Panc1 (cell line): ENCODE data around the gene PKP4. TPM values are rescaled to one million over a fixed set of nuclear protein-coding genes. Genes with fewer than 3 reads are reported as not detected.

ENCODE experiments used
- ATAC-seq: fragments of 200-7000 bp; cut with Tn5 transposase; 2 replicates; pipeline ENCODE4 v1.9.1; 2020; ENCODE audit warnings: mild to moderate bottlenecking, moderate library complexity
- BruUV-seq: library from RNA; stranded (reverse); fragments of 400-500 nt; replicated peaks from 2 replicates; lab custom pipeline; 2021; lab: Mats Ljungman, UMichigan
- CTCF ChIA-PET: fragments of 300-600 bp; sonication (Branson Sonifier 250); formaldehyde crosslinking; loops from one replicate; lab custom pipeline; 2022; ENCODE audit warnings: antibody characterized with exemption; lab: Charles Lee
- POLR2A ChIA-PET: fragments of 300-600 bp; sonication (Branson Sonifier 250); formaldehyde crosslinking; loops from one replicate; lab custom pipeline; 2022; ENCODE audit warnings: antibody characterized with exemption; lab: Charles Lee
- DNase-seq: peaks from one replicate; pipeline ENCODE4 v3.0.0-alpha.2; 2010; ENCODE audit warnings: low read depth, low spot score
- H3K27ac ChIP-seq: 2 replicates; pipeline ENCODE4 v1.5.1; 2011; ENCODE audit warnings: mild to moderate bottlenecking, low read length, inconsistent platforms
- H3K27me3 ChIP-seq: fragments of 200-500 bp; sonication (Bioruptor generic); 2 replicates; pipeline ENCODE4 v1.6.0; 2014; ENCODE audit warnings: low read length, inconsistent platforms; ENCODE audit not compliant: control insufficient read depth, insufficient read depth
- H3K36me3 ChIP-seq: fragments of 200-500 bp; sonication (Bioruptor generic); 2 replicates; pipeline ENCODE4 v1.5.1; 2014; ENCODE audit warnings: inconsistent platforms, mild to moderate bottlenecking, low read length, moderate library complexity; ENCODE audit not compliant: control insufficient read depth, insufficient read depth
- H3K4me1 ChIP-seq: 2 replicates; pipeline ENCODE4 v1.5.1; 2011; ENCODE audit warnings: inconsistent platforms, mild to moderate bottlenecking, low read length, moderate library complexity; ENCODE audit not compliant: control insufficient read depth, insufficient read depth
- H3K4me3 ChIP-seq, 2 experiments: 2 replicates each; pipeline ENCODE4 v1.5.1; 2011 to 2012; ENCODE audit warnings: low read depth in 2 of 2, low read length in 2 of 2, mild to moderate bottlenecking in 2 of 2, inconsistent platforms in 1 of 2, moderate library complexity in 1 of 2
- H3K9me3 ChIP-seq: fragments of 200-500 bp; sonication (Bioruptor generic); 2 replicates; pipeline ENCODE4 v1.5.1; 2014; ENCODE audit warnings: low read depth, mild to moderate bottlenecking, inconsistent platforms, low read length, moderate library complexity; ENCODE audit not compliant: control insufficient read depth, insufficient read depth
- POLR2AphosphoS5 ChIP-seq: IDR thresholded peaks from 2 replicates; pipeline ENCODE4 v1.6.1; 2012; ENCODE audit warnings: mild to moderate bottlenecking, low read depth, low read length, moderate library complexity
- SIN3A ChIP-seq: IDR thresholded peaks from 2 replicates; pipeline ENCODE4 v1.6.1; 2012; ENCODE audit warnings: low read depth, mild to moderate bottlenecking, low read length, moderate library complexity, borderline replicate concordance; ENCODE audit not compliant: insufficient read depth
- TCF7L2 ChIP-seq: IDR thresholded peaks from 2 replicates; pipeline ENCODE4 v1.6.1; 2011; ENCODE audit warnings: mild to moderate bottlenecking, low read depth, low read length, inconsistent platforms
- in situ Hi-C: cut with HindIII; loops from 2 replicates; pipeline ENCODE4 v1.10.0; 2016; ENCODE audit warnings: low sequenced_read_pairs, low pct_unique_long_range_greater_than_20kb
- intact Hi-C: fragments of 100-400 bp; cut with micrococcal nuclease; formaldehyde crosslinking; loops from one replicate; pipeline ENCODE4 v1.10.0; 2022; ENCODE audit not compliant: unreplicated experiment
- total RNA-seq: library from RNA; stranded (reverse); gene quantifications from one replicate; pipeline ENCODE4 v1.2.1, GENCODE V29; 2021; ENCODE audit not compliant: unreplicated experiment
- TF ChIP-seq, protein P1 (sequence below), 2 experiments: IDR thresholded peaks; 2 replicates each; pipeline ENCODE4 v1.6.1; 2011 to 2012; ENCODE audit warnings: low read depth in 2 of 2, control low read depth in 1 of 2, low read length in 1 of 2, mild to moderate bottlenecking in 1 of 2, moderate library complexity in 1 of 2; ENCODE audit not compliant: insufficient read depth in 1 of 2
- TF ChIP-seq, protein P2 (sequence below): fragments of 450-650 bp; IDR thresholded peaks from 2 replicates; pipeline ENCODE4 v1.5.1; 2017; ENCODE audit warnings: mild to moderate bottlenecking

Gene PKP4
- total RNA-seq, 1 experiment from 2014 or later, result 81.7 TPM

DNA sequence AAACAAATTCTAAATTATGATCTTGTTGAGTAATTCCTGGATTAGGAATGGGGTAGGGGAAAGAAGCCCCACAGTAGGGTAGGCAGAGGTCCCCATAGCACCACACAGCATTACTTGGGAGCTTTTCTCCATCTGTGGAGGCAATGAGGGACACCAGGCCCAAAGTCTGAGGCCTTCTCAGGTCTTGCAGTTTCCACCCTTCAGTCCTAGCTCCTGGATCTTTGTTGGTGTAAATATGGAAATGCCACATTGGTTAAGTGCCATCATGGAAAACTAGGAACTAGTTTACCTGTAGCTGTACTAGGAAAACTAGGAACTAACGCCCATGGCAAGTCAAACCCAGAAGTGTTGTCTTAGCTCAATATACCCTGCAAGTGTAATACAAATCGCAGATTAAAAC lies 225.1 kb downstream of the PKP4 start:
- no TSS peak for BruUV-seq
- intact Hi-C loops, result no loop called here
- Histone ChIP-seq H3K9me3 (no peaks in the 10 kb centered on the region), H3K36me3 (no peaks in the 10 kb centered on the region; the same call in none of the 2 replicates), H3K27ac (no peak overlapping the region), H3K27me3 (no peaks in the 10 kb centered on the region), H3K4me3 (no peak overlapping the region), H3K4me1 (no peaks in the 10 kb centered on the region)
- no peak for TF ChIP-seq SIN3A
- no peak for TF ChIP-seq TCF7L2
- TF ChIP-seq, protein P1, sequence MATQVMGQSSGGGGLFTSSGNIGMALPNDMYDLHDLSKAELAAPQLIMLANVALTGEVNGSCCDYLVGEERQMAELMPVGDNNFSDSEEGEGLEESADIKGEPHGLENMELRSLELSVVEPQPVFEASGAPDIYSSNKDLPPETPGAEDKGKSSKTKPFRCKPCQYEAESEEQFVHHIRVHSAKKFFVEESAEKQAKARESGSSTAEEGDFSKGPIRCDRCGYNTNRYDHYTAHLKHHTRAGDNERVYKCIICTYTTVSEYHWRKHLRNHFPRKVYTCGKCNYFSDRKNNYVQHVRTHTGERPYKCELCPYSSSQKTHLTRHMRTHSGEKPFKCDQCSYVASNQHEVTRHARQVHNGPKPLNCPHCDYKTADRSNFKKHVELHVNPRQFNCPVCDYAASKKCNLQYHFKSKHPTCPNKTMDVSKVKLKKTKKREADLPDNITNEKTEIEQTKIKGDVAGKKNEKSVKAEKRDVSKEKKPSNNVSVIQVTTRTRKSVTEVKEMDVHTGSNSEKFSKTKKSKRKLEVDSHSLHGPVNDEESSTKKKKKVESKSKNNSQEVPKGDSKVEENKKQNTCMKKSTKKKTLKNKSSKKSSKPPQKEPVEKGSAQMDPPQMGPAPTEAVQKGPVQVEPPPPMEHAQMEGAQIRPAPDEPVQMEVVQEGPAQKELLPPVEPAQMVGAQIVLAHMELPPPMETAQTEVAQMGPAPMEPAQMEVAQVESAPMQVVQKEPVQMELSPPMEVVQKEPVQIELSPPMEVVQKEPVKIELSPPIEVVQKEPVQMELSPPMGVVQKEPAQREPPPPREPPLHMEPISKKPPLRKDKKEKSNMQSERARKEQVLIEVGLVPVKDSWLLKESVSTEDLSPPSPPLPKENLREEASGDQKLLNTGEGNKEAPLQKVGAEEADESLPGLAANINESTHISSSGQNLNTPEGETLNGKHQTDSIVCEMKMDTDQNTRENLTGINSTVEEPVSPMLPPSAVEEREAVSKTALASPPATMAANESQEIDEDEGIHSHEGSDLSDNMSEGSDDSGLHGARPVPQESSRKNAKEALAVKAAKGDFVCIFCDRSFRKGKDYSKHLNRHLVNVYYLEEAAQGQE (IDR thresholded peaks at IDR 0.05; ENCODE audit: insufficient read depth in 1 of 2, low read depth in 2 of 2, low read length in 1 of 2), result no peak
- no peak for TF ChIP-seq POLR2AphosphoS5
- TF ChIP-seq, protein P2, sequence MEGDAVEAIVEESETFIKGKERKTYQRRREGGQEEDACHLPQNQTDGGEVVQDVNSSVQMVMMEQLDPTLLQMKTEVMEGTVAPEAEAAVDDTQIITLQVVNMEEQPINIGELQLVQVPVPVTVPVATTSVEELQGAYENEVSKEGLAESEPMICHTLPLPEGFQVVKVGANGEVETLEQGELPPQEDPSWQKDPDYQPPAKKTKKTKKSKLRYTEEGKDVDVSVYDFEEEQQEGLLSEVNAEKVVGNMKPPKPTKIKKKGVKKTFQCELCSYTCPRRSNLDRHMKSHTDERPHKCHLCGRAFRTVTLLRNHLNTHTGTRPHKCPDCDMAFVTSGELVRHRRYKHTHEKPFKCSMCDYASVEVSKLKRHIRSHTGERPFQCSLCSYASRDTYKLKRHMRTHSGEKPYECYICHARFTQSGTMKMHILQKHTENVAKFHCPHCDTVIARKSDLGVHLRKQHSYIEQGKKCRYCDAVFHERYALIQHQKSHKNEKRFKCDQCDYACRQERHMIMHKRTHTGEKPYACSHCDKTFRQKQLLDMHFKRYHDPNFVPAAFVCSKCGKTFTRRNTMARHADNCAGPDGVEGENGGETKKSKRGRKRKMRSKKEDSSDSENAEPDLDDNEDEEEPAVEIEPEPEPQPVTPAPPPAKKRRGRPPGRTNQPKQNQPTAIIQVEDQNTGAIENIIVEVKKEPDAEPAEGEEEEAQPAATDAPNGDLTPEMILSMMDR, result no peak
- ATAC-seq (no peak), DNase-seq (no peak)
- CTCF ChIA-PET, result no interaction called here
- POLR2A ChIA-PET, result no interaction called here
- in situ Hi-C loops, result no loop called here

DNA sequence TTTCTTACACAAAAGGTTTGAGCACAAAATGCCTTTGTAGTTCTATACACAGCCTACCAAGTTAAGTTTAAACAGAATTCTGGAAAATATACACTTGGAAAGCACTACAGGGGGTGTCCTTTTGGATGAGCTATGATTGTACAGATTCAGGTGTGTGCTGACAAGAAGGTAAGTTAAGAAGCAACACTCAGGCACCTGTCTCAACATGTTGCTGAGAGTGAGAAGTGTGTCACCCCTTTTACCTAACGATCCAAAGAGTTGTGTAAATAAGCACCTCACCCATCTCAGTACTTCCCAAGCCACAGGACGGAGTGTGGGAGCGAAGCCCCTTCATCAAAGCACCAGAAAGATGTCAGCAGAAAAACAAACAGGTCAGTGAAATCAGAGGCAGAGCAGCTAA lies 228.9 kb downstream of the PKP4 start:
- Histone ChIP-seq H3K36me3 (no peaks in the 10 kb centered on the region), H3K4me3 (no peak overlapping the region), H3K27ac (no peak overlapping the region), H3K27me3 (no peaks in the 10 kb centered on the region; the same call in 1 of the 2 replicates), H3K9me3 (no peaks in the 10 kb centered on the region), H3K4me1 (no peaks in the 10 kb centered on the region)
- CTCF ChIA-PET, result no interaction called here
- intact Hi-C loops, result no loop called here
- ATAC-seq (no peak), DNase-seq (no peak)
- POLR2A ChIA-PET, result no interaction called here
- in situ Hi-C loops, result no loop called here
- TF ChIP-seq, protein P1 (IDR thresholded peaks at IDR 0.05; ENCODE audit: insufficient read depth in 1 of 2, low read depth in 2 of 2, low read length in 1 of 2), result no peak
- TF ChIP-seq TCF7L2 (no peak), POLR2AphosphoS5 (no peak), SIN3A (no peak)
- TF ChIP-seq, protein P2, result no peak
- BruUV-seq, result no TSS peak
